ENCODE results near the gene EDDM13.
"Not testable (repeated sequence)": the region's sequence is repeated elsewhere in the genome, so short reads cannot be mapped to it uniquely, and the experiment has no call there.

The EDDM13 gene

DNA sequence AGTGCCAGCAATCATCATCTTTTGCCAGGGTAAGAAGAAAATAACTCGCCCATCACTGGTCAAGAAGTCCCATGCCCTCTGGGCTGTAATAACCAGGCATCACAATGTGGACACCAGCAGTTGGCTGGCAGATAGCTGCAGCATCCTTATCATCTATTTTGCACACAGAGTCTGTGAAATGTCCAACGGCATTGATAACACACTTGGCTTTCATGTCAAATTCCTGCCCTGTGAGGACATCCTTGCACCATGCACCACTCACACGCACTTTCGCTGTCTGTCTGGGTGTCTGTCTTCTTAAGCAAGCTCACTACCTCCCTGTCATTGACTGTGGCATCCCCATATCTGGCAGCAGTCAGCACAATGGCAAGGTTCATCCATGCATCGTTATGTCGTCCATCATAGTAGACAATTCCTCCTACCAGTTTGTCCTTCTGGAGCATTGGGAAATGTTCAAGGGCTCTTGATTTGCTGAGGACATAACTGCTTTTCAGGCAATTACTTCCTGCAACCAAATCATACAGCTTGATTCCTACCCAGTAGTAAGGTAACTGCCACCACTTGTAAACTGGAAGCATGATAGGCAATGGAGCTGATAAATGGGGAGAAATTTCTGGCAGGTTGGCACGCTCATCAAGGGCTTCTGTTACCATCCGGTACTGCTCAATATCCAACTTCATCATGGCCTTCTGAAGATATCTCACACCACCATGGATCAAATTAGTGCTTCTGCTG, 48.9 kb downstream of the EDDM13 start:
- no peak for DNase-seq (ENCODE audit: low read depth)

DNA sequence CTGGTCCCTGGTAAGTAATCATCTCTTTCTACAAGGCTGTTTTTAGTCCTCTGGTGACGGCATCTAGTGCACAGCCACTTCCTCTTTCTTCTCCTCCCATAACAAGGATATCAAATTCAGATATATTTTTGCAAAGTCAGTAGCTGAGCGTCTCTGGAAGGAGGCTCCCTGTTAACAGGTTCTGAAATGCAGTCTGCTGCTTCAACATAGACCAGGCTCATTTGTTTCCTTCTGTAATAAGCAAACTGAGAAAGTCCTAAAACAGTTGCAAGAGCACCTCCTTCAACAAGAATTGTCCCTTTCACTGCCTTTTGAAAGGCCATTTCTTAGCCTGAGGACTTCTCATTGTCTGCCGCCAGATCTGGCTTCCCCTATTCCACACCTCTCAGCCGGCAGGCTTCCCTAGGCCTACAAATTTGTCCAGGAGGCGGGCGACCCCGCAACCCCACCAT, 49.5 kb downstream of the EDDM13 start:
- no peak for DNase-seq (ENCODE audit: low read depth)

DNA sequence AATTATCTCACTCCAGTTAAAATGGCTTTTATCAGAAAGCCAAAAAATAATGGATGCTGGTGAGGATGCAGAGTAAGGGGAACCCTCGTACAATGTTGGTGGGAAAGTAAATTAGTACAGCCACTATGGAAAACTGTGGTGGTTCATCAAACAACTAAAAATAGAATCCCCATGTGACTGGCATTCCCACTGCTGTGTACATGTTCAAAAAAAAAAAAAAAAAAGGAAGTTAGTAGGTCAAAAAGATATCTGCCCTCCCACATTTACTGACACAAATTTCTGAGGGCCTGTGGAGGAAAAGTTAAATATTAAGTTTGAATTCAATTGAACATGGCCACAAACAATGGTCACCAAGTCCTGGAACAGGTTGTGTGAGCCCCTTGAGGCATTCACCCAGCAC, 51.9 kb downstream of the EDDM13 start:
- DNase-seq (ENCODE audit: low read depth) = no peak

DNA sequence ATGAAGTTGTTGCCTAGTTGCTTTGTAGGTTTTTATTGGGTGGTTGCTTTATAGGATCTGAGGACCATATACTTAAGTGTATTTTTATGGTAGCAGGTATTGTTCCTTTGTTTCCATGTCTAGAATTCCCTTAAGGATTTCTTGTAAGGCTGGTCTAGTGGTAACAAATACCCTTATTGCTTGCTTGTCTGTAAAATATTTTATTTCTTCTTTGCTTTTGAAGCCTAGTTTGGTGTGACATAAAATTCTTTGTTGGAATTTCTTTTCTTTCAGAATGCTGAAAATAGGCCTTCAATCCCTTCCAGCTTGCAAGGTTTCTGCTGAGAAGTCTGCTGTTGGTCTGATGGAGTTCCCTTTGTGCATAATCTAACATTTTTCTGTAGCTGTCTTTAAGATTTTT, 60.1 kb downstream of the EDDM13 start:
- no peak for DNase-seq (ENCODE audit: low read depth)

DNA sequence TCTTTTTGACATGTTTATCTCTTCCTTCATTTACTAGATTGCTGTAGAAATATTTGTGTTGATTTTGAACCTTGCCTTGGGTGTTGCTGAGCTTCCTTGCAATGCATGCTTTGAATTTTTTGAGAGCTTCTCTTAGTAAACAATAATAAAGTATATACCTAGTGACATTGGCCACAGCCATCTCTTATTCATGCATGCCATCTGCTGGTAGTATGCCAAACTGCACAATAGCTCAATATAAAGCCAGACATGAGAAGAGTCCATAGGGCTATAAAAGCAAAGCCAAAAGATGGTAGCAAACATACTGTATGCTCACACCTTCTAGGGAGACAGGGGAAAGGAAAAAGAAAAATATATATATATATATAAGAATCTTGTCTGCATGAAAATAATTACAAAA, 61.0 kb downstream of the EDDM13 start:
- peak; percentile 24 for DNase-seq (ENCODE audit: low read depth)

DNA sequence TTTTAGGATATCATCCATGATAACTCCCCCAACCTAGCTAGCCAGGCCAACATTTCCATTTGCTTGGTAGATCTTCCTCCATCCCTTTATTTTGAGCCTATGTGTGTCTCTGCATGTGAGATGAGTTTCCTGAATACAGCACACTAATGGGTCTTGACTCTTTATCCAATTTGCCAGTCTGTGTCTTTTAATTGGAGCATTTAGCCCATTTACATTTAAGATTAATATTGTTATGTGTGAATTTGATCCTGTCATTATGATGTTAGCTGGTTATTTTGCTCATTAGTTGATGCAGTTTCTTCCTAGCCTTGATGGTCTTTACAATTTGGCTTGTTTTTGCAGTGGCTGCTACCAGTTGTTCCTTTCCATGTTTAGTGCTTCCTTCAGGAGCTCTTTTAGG, 62.8 kb downstream of the EDDM13 start:
- not testable (repeated sequence) for DNase-seq (ENCODE audit: low read depth)

DNA sequence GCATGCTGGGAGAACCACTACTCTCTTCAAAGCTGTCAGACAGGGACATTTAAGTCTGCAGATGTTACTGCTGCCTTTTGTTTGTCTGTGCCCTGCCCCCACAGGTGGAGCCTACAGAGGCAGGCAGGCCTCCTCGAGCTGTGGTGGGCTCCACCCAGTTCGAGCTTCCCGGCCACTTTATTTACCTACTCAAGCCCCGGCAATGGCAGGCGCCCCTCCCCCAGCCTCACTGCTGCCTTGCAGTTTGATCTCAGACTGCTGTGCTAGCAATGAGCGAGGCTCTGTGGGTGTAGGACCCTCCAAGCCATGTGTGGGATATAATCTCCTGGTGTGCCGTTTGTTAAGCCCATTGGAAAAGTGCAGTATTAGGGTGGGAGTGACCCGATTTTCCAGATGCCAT, 64.5 kb downstream of the EDDM13 start:
- DNase-seq (ENCODE audit: low read depth) = not testable (repeated sequence)

DNA sequence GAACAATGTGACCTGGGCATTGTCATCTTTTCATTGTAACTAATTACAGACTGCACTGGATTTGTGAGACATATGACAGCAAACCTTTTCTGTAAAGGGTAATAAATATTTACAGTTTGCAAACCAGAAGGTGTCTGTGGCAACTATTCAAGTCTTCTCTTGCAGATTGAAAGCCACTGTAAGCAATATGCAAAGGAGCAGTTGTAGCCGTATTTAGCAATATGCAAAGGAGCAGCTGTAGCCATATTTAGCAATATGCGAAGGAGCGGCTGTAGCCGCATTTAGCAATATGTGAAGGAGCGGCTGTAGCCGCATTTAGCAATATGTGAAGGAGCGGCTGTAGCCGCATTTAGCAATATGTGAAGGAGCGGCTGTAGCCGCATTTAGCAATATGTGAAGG, 66.5 kb downstream of the EDDM13 start:
- DNase-seq (ENCODE audit: low read depth) = not testable (repeated sequence)

DNA sequence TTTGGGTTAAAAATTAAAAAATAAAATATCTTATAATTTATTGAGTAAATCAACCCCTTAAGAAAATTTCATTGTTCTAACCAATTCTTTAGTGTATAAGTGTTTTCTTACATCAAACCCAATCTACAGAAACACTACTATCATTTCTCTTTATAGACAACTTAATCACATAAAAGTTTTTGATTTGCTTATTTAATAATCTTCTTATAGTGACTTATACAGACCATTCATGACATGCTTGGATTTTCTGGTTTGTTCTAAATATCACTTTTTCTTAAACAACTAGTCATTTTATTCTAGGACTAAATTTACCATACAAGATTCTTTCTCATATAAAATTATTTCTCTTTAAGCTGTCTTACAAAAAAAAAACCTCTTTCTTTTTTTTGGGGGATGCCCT, 69.4 kb downstream of the EDDM13 start:
- DNase-seq (ENCODE audit: low read depth) = no peak

DNA sequence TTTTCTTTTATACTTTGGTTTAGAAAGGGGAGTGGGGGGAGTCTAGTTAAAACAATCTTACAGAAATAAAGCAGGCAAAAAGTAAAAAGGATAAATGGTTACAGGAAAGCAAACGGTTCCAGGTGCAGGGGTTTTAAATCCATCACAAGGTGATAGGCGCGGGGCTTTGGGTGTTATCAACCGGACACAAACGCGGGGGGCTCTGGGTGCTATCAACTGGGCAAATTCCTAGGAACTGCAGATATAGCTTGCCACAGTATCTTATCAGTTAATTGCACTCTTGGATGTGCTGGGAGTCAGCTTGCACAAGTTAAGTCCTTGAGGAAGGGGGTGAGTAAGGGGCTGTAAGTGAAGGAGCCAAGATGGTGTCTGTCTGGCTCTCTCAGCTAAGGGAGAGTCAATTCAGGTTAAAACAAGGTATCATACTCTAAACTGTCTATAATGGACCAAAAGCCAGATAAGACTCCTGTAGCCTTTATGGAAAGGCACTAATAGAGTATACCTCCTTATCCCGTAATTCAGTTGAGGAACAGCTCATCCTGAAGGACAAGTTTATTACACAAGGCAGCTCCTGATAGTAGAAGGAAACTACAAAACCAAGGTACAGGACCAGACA, 74.7 kb downstream of the EDDM13 start:
- no peak for DNase-seq (ENCODE audit: low read depth)

DNA sequence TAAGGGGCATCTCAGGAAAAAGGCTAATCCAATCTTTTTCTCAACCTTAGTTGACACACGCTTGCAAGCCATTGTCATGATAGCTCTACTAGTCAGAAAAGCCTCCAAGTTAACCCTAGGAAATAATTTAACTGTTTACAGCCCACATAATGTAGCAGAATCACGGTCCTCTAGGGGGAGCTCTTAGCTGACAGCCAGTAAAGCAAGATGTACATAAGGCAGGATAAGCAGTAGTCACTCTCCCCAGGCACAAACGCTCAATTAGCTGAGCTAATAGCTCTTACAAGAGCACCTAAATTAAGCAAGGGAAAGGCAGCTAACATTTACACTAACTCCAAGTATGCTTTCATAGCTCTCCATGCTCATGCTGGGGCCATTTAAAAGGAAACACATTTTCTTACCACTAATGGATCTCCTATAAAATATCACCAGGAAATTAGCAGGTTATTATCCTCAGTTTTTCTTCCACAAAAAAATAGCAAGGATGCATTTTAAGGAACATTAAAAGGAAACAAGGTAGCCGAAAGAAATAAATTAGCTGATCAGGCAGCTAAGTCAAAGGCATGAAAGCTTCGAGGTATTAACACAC, 75.8 kb downstream of the EDDM13 start:
- DNase-seq (ENCODE audit: low read depth) = peak; percentile 10

DNA sequence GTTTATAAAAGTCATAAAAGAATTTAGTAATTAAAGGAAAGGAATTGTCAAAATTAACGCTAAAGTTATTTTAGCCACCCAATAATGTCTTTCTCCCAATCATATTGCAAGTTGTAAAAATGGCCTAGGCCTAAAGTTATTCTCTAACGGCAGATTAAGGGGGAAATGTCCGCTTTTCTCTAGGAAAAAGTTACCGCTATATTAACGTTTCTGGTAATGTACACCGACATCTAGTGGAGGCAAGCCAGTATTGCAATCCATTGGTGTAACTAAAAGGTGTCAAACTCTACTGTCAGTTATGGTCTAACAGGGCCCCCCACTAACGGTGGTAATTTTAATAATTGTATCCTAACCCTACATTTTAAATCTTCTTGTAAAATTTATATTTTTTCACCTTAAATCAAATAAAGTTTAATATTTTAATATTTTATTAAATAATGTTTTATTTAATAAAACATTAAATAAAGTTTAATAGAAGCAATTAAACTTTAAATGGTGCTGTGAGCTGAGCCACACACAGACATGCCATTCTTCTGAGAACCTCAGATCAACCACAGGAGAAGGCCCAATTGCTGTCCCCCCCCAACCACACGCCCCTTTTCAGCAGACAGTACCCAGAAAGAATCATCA, 78.0 kb downstream of the EDDM13 start:
- DNase-seq (ENCODE audit: low read depth) = peak; percentile 40

DNA sequence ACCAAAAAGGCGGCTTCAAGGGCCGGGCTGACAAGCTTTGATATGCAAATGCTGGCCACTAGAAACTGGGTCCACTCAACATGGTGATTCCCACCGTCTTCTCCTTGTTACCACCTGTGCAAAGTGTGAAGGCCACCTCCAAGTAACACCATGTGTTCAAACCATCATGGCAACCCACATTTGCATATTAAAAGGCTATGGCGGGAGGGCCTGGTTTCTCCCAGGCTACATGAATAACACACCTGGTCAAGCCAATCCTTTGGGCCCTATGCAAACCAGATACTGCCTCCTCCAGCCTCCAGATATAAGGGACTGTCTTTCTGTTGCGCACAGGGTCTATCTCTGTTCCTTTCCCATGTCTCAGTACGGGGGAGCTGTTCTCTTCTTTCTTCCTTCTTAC, 78.7 kb downstream of the EDDM13 start:
- DNase-seq (ENCODE audit: low read depth) = no peak

DNA sequence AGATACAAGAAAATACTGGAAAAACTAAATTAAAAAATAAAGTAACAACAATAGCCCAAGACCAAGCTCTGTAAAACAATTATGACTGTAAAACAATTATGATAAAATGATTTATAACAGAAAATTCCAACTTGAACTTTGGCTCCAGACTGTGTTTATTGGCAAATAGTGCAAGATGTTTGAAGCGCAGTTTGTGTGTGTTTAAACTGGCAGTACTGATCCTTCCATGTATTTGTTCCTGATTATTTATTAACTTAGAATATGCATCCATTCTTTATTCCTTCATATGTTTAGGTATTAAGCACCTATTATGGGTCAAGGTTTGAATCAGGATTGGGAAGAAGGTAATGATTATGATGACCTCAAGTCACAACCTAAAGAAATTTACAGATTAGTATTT, 83.0 kb downstream of the EDDM13 start:
- DNase-seq (ENCODE audit: low read depth) = no peak

DNA sequence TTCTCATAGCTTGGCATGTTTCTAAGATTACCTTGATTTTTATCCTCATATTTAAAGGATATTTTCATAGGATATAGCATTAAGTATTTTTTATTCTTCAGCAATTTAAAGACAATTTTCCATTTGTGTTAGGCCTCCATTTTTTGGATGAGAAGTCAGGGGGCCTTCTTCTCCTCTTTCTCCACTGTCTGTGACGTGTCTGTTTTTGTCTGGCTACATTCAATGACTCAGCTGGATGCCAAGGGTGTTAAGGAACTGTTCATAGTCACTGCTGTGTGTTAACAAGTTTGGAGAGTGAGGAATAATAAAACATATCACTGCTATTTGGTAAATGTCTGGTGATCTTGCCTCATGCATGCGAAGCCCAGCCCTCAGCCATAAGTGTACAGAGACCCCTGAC, 84.4 kb downstream of the EDDM13 start:
- no peak for DNase-seq (ENCODE audit: low read depth)
